Dedifferentiated amniotic fluid mesenchymal stem cell (primary cell): ENCODE data around the gene ADARB1.

Source experiments
- DNase-seq: peaks from one replicate; pipeline ENCODE4 v3.0.0-alpha.2; 2016; ENCODE audit errors: extremely low spot score

The ADARB1 gene

DNA sequence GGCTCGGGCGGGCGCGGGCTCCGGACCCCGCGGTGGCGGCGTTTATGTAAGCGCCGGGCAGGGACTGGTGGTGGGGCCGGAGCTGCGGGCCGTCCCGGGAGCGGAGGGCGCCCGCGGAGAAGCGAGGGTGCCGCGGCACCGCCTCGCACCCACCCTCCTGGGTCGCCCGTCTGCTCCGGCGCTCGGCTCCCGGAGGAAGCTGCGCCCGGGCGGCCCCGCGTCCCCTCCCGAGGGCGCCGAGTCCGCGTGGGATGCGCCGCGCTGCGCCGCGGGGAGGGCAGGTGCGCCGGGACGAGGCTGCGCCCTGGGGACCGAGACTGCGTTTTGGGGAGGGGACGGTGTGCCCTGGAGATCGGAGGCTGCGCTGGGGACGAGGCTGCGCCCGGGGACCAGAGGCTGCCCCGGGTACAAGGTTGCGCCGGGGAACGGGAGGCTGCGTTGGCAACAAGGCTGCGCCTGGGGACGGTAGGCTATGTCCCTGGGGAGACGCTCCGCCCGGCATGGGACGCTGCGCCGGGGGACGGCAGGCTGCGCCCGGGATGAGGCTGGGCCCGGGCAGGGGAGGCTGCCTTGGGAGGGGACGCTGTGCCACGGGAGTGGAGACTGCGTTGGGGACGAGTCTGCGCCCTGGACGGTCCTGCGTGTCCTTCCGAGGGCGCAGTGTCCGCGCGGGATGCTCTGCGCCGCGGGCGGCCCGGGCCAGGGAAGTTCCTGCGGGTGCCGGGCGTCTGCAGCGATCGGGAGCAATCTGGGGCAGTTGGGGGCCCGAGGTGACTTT is 627 bp downstream of the ADARB1 start:
- DNase-seq, result no peak

GRCh38 chr21:45075596-45076244 is 1.3 kb downstream of the ADARB1 start:
- no peak for DNase-seq

GRCh38 chr21:45076245-45076711 is 1.9 kb downstream of the ADARB1 start:
- no peak for DNase-seq

DNA sequence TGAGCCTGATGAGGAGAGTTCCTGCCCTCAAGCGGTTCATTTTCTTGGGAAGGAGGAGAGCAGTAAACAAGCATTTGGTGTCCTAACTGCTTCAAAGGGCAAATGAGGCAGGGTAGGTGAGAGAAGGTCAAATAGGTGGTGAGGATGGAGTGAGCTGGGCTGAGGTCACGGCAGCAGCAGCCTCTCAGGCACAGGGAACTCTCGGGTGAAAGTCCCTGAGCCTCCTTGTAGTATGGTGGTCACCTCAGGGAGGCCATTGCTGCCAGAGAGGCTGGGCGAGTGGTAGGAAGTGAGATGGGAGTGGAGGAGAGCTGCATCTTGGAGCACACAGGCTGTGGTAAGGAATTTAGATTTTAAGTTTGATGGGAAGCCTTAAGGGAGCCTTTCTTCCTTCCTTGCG is 4.0 kb downstream of the ADARB1 start:
- no peak for DNase-seq

DNA sequence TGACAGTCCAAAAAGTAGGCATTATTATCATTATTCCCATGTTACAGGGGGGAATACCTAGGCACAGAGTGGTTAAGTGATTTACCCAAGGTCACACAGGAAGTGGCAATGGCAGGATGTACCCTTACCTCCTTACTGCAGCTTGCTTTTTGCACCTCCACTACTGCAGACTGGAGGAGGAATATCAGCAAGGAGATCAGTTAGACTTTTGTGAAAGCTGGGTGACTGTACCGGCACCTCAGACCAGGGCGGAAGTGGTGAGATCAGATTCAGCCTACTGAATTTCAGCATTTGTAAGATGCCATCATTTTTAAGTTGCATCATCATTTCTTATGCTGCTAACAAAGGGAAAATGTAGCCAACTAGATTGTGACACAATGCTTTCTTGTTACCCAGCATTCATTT is 4.5 kb downstream of the ADARB1 start:
- no peak for DNase-seq

DNA sequence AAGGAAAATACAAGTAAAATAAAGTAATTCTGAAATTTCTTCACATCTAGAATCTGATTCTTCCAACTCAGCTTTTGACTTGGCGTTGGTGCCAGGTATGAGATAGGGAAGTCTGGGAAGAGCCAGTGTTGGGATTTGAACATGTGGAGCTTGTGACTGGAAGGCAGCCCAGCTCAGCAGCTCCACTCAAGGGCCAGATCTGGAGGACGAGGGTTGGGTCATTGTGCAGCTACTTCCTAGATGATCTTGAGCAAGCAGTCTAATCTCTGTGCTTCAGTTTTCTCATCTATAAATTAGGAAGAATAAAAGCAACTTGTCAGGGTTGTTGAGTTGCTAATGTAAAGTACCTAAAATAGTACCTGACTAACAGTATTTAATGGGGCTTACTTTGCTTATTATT is 5.0 kb downstream of the ADARB1 start:
- no peak for DNase-seq

GRCh38 chr21:45080232-45080631 is 5.9 kb downstream of the ADARB1 start:
- DNase-seq, result no peak

GRCh38 chr21:45080639-45081414 is 6.4 kb downstream of the ADARB1 start:
- DNase-seq, result peak; percentile 37

DNA sequence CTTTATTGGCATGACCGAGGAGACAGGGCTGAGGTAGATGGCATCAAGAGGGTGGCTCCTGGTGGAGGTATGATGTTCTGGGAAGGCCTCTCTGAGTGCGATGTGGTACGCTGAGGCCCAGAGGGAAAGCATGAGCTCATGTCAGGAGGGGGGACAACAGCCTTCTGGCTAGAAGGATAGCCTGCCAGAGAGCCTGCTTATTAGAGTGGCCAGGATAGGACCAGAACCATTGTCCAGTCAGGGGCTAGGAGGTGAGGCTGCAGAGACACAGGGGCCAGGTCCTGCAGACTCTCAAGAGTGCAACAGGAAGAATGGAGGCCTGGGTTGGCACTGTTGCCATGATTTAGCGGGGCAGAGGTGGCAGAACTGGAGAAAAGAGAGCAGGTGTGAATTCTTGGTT is 7.3 kb downstream of the ADARB1 start:
- DNase-seq, result no peak

- DNase-seq, result no peak
Observed at GRCh38 chr21:45082736-45083135, 8.4 kb downstream of the ADARB1 start.

GRCh38 chr21:45084121-45084520 is 9.7 kb downstream of the ADARB1 start:
- no peak for DNase-seq

- DNase-seq, result no peak
Observed at GRCh38 chr21:45084881-45085536, 10.6 kb downstream of the ADARB1 start.

- no peak for DNase-seq
Observed at GRCh38 chr21:45085700-45086099, 11.3 kb downstream of the ADARB1 start.

- DNase-seq, result no peak
Observed at GRCh38 chr21:45086337-45086958, 12.1 kb downstream of the ADARB1 start.

DNA sequence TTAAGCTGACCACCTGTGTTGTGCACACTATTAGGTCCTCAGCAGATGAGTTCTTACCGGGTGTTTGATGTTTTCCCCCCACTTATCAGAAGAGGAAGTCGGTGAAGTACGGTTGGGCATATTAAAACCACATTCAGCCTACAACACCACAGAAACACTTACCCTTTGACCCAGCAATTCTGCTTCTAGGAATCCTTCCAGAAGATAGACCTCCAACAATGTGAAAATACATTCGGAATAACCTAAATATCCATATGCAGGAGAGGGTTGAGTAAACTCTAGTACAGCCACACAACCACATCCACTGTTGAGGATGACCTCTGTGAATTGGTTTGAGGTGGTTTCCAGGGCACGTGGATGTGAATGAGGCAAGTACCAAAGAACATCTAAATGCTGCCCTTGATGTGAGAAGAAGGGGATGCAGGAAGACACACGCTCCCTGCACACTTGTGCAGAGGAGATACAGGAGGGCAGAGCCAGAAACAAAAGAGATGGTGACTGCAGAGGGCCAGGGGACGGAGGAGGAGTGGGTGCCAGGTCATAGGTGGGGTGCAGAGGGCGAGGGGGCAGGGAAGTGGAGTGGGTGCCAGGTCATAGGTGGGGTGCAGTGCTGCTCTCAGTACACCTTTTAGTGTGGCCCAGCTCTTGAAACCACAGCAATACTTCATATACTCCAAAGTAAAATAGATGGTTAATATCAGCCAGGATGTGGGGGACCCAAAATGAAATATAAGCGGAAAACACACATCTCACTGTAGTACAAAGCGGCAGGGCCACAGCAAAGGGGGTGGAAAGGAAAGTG is 12.8 kb downstream of the ADARB1 start:
- DNase-seq, result no peak

DNA sequence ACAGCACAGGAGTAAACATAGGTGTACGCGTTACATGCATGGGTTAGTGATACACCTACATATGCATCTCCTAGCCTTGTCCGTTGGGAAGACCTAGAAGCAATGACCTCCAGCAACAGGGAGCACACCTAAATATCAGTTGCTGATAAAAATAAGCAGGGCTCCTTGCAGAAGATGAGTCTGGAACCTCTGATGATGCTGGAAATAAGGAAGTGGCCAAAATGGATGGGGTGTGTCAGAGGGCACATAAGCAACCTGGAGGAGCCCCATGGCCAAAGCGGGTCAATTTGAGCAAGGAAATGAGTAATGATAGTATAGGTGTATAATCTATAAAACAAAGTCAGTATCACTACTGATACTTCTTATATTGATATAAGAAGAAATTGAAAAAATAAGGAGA is 13.7 kb downstream of the ADARB1 start:
- DNase-seq, result no peak

- DNase-seq, result no peak
Observed at GRCh38 chr21:45088729-45089128, 14.3 kb downstream of the ADARB1 start.

DNA sequence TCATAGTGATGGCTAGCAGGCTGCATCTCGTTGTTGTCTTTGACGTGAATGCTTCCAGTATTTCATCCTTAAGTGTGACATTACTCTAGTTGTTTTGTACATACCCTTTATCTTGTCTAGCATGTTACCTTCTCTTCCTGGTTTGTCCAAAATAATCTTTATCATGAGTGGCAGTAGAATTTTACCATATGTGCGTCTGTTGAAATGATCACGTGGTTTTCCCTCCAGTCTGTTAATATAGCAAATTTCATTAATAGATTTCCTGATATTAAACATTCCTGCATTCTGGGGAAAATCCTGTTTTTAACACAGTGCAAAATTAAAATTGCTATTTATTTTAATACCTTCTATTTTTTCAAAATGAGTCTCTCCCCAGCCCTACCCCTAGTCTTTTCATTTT is 15.6 kb downstream of the ADARB1 start:
- DNase-seq, result no peak

GRCh38 chr21:45090966-45091365 is 16.6 kb downstream of the ADARB1 start:
- DNase-seq, result no peak

DNA sequence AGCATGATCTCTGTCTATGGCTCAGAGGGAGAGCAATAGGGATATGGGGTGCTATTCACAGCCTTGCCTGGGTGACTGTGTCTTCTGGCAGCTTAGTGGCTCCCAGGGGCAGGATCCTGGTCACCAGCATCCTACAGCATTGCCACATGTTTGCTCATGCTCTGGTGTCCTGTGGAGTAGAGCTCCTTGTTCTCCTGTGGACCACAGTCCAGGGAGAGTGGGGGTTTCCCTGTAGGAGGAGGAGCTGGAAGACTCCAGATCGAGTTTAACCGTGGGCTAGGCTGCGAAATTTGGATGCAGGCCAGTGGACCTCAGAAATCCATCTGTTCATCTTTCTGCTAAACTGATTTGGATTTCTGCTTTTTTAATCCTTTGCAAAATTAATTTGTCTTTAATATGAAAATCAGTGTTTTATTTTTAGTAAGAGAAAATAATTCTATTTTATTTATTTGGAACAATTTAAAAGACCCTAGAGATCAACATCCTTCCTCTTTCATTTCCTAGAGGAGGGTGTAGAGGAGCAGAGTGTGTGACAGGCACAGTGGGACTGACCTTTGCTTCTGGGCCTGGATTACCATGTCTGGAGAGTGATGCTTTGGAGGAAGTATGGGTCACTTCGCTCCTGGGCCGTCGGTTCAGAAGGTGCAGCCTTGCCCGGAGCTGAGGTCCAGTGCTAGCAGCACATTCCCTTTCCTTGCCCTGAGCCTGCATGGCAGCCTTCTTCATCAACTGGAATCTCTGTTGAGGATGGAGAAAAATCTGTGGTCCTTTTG is 17.4 kb downstream of the ADARB1 start:
- no peak for DNase-seq
